WERI-Rb-1 (cell line): ENCODE results near the gene KISS1R.

Experiments used
- DNase-seq: peaks from one replicate; pipeline ENCODE4 v3.0.0-alpha.2; 2020
- H3K27ac ChIP-seq: fragments of 250-450 bp; sonication (Bioruptor Pico); 2 replicates; pipeline ENCODE4 v1.5.1; 2020; ENCODE audit warnings: mild to moderate bottlenecking, moderate library complexity
- H3K27me3 ChIP-seq: fragments of 250-450 bp; sonication (Bioruptor Pico); 2 replicates; pipeline ENCODE4 v1.5.1; 2021; ENCODE audit warnings: mild to moderate bottlenecking, low read depth, moderate library complexity; ENCODE audit not compliant: insufficient read depth, severe bottlenecking
- H3K36me3 ChIP-seq: fragments of 250-450 bp; sonication (Bioruptor Pico); 2 replicates; pipeline ENCODE4 v1.5.1; 2020; ENCODE audit warnings: mild to moderate bottlenecking, moderate library complexity
- H3K4me3 ChIP-seq: 2 replicates; pipeline ENCODE4 v1.5.1; 2011; ENCODE audit warnings: low read depth, mild to moderate bottlenecking, control low read depth, low read length
- H3K9me3 ChIP-seq: fragments of 250-450 bp; sonication (Bioruptor Pico); 2 replicates; pipeline ENCODE4 v1.5.1; 2021; ENCODE audit warnings: mild to moderate bottlenecking, moderate library complexity; ENCODE audit not compliant: severe bottlenecking
- TF ChIP-seq, protein P1 (sequence below): IDR thresholded peaks from 2 replicates; pipeline ENCODE4 v1.5.1; 2011; ENCODE audit warnings: low read depth, mild to moderate bottlenecking, control low read depth, inconsistent platforms, low read length

KISS1R gene

DNA sequence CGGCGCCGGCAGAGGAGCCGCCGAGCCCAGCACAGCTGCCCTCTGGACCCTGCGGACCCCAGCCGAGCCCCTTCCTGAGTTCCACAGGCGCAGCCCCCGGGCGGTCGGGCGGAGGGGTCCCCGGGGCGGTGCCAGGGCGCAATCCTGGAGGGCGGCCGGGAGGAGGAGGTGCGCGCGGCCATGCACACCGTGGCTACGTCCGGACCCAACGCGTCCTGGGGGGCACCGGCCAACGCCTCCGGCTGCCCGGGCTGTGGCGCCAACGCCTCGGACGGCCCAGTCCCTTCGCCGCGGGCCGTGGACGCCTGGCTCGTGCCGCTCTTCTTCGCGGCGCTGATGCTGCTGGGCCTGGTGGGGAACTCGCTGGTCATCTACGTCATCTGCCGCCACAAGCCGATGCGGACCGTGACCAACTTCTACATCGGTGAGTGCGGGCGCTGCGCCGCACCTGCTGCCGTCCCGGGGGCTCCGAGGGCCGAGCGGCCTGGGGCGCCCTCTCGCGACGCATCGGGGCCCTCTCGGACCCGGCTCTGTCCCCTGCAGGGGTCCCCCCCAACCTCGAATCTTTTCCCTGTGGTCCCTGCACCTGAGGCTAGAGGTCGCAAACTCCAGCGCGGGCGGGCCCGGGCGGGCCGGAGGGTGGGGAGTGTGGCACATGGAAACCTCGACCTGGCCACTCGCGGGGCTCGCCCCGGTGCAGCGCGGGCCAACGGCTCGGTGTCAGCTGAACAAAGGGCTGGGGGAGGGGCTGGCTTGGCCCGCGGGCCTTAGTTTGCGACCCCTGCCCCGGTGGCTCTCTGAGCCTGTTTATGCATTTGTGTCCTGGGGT is at the start of gene KISS1R:
Gene KISS1R (plus strand): TSS at position 11 of the 829 bp plus-strand sequence. CDS start 170 bp downstream, at position 181.
- Histone ChIP-seq H3K27me3 (peaks cover 24% of the 10 kb centered on the region), H3K36me3 (no peaks in the 10 kb centered on the region), H3K27ac (no peak within 1 kb of the TSS), H3K4me3 (peak within 1 kb of the TSS; percentile 46), H3K9me3 (no peaks in the 10 kb centered on the region)
- peak; percentile 82 for DNase-seq
- TF ChIP-seq, protein P1, sequence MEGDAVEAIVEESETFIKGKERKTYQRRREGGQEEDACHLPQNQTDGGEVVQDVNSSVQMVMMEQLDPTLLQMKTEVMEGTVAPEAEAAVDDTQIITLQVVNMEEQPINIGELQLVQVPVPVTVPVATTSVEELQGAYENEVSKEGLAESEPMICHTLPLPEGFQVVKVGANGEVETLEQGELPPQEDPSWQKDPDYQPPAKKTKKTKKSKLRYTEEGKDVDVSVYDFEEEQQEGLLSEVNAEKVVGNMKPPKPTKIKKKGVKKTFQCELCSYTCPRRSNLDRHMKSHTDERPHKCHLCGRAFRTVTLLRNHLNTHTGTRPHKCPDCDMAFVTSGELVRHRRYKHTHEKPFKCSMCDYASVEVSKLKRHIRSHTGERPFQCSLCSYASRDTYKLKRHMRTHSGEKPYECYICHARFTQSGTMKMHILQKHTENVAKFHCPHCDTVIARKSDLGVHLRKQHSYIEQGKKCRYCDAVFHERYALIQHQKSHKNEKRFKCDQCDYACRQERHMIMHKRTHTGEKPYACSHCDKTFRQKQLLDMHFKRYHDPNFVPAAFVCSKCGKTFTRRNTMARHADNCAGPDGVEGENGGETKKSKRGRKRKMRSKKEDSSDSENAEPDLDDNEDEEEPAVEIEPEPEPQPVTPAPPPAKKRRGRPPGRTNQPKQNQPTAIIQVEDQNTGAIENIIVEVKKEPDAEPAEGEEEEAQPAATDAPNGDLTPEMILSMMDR = peak; percentile 94

DNA sequence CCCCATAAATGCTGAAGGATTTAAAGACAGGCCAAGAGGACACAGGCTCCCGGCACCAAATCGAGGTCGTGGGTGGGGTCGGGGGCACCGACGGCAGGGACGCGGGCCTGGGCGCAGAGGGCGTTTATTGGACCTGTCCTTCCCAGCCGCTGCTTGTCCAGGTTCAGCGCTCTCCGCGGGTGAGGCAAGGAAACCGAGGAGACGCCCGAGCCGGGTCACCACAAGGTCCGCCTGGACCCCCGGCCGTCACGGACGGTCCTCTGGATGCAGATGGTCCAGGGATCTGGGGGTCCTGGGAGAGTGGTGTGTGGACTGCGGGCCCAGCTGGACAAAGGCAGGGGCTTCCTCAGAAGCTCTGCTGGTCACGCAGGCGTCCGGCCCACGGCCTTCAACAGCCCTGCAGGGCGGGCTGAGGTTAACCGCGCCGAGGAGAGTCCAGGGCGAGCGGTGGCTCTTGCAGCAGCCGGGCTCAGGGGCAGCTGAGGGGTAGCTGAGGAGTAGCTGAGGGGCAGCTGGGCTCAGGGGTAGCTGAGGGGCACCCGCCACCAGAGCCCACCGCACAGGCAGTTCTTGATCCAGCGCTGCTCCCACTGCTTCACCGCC is 49.2 kb upstream of the KISS1R start:
- no peak for DNase-seq
- Histone ChIP-seq H3K4me3 (no peak overlapping the region), H3K36me3 (peaks cover 47% of the 10 kb centered on the region), H3K27me3 (no peaks in the 10 kb centered on the region), H3K9me3 (no peaks in the 10 kb centered on the region), H3K27ac (no peak overlapping the region)
- TF ChIP-seq, protein P1 = no peak

DNA sequence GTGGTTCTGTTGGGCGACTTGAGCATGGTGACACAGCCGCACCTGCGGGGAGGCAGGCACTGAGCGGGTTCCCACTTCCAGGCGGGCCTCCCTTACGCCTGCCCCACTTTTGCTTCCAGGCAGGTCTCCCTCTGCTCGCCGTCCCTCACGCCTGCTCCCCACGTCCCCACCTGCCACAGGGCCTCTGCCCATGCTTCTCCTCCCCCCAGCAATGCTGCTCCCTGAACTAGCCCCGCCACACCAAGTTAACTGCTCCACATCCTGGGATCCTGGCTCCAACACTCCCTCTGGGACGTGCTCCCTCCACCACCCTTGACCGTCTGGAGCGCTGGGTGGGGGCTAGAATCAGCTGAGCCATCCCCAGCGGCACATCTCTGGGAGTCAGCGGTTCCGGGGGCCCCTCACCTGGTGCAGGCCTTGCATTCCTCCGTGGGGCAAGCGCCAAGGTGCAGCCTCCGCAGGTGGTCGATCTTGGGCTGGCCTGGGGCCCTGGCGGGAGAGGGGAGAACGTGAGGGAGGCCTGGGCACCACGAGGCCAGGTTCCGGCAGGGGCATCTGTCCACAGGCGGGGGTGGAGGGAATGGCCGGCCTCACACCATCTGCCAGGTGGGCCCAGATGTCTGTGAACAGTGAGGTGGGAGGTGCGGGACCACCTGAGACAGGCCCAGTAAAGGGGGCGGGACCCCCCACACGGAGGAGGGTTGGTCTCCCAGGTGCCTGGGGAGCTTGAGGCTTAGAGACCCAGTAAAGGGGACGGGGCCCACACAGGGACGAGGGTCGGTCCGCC is 48.5 kb upstream of the KISS1R start:
- H3K27ac ChIP-seq = no peak overlapping the region
- H3K4me3 ChIP-seq = no peak overlapping the region
- H3K36me3 ChIP-seq = peaks cover 51% of the 10 kb centered on the region
- no peaks in the 10 kb centered on the region for H3K27me3 ChIP-seq
- H3K9me3 ChIP-seq = no peaks in the 10 kb centered on the region
- TF ChIP-seq, protein P1 = no peak
- DNase-seq = no peak

DNA sequence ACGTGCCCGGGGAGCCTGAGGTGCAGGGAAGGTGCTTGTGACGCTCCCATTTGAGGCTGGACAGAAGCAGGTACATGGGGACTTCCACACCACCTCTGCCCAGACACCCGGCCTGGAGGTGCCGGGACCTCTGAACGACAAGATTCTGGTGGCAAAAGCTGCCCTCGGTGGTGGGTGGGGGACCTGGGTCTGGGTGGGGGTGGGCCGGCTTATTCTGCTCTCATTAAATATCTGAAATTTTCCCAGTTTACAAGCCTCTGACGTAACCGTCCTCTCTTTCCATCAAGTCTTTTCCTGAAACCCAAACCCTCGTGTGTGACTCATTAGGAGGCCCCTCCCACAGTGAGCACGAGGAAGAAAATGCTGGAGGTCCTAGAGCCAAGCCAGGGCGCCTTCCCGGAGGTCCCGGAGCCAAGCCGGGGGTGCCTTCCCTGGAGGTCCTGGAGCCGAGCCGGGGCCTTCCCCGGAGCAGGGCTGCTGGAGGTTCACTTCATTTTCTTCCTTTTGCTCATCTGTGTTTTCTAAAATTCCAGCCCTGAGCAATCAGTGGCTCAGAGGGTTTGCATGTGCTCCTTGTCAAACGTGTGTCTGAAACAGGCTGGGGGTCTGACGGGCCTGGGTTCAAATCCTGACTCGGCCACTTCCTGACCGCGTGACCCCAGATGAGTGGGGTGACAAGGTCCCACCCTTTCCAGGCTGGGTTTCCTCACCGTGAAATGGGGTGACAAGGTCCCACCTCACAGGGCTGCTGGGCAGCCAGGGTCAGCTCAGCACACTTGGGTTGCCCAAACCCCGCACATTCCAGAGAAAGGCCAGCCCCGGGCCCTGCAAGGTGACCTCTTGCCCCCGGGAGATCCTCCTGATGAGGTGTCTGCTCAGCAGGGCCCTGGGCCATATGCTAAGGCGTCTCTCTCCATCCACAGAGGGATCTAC is 47.6 kb upstream of the KISS1R start:
- H3K9me3 ChIP-seq = no peaks in the 10 kb centered on the region
- no peak overlapping the region for H3K27ac ChIP-seq
- no peak for DNase-seq
- TF ChIP-seq, protein P1 = no peak
- H3K36me3 ChIP-seq = peaks cover 59% of the 10 kb centered on the region
- no peaks in the 10 kb centered on the region for H3K27me3 ChIP-seq
- no peak overlapping the region for H3K4me3 ChIP-seq

DNA sequence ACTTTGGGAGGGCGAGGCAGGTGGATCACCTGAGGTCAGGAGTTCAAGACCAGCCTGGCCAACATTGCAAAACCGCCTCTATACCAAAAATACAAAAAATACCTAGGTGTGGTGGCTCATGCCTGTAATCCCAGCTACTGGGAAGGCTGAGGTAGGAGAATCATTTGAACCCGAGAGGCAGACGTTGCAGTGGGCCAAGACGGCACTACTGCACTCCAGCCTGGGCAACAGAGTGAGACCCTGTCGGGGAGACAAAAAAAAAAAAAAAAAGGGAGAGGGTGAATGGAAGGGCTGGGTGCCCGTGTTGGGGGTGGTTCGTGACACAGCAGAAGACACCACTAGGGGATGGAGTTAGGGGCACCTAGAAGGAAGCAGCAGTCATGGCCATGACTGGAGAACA is 46.8 kb upstream of the KISS1R start:
- DNase-seq = no peak
- Histone ChIP-seq H3K27ac (no peak overlapping the region), H3K27me3 (no peaks in the 10 kb centered on the region), H3K4me3 (no peak overlapping the region), H3K36me3 (peaks cover 65% of the 10 kb centered on the region), H3K9me3 (no peaks in the 10 kb centered on the region)
- TF ChIP-seq, protein P1 = no peak
